ENCODE measurements around the gene ISX. TPM values are rescaled to one million over a fixed set of nuclear protein-coding genes. Genes with fewer than 3 reads are reported as not detected.
"Not testable (repeated sequence)": the region's sequence is repeated elsewhere in the genome, so short reads cannot be mapped to it uniquely, and the experiment has no call there.

Gene ISX
- total RNA-seq, 1 donor from 2014 or later, result not detected

DNA sequence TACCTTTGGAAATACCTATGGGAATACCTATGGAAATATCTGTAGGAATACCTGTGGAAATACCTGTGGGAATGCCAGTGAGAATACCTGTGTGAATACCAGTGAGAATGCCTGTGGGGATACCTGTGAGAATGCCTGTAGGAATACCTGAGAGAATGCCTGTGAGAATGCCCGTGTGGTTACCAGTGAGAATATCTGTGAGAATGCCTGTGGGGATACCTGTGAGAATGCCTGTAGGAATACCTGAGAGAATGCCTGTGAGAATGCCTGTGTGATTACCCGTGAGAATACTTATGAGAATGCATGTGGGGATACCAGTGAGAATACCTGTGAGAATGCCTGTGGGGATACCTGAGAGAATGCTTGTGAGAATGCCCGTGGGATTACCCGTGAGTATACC, 15.9 kb upstream of the ISX start:
- intact Hi-C loops (cut with micrococcal nuclease); DNase-seq; ATAC-seq: not testable (repeated sequence)

DNA sequence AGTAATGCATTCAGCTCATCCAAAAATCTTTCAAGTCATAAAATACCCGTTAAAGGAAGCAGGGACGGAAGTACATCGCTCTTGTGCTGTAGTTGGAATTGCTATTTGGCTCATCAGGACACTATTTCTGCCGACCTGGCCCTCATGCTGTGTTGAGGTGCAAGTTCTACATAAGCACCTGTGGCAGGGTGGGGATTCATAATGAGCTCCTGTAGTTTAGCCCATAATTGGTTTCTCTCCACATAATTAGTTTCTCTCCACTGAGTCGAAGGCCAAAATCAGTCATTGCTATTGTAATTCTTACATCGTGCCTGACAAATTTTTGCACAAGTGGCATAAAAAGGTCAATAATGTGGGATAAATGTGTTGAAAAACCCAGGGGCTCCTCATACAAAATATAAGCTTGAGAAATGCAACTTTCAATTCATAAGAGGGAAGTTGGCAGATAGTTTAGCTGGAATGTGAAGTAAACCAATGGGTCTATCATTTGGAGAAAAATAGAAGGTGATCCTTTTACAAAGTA, 14.9 kb upstream of the ISX start:
- intact Hi-C loops (cut with micrococcal nuclease), result no loop called here
- no peak for ATAC-seq
- no peak for DNase-seq

DNA sequence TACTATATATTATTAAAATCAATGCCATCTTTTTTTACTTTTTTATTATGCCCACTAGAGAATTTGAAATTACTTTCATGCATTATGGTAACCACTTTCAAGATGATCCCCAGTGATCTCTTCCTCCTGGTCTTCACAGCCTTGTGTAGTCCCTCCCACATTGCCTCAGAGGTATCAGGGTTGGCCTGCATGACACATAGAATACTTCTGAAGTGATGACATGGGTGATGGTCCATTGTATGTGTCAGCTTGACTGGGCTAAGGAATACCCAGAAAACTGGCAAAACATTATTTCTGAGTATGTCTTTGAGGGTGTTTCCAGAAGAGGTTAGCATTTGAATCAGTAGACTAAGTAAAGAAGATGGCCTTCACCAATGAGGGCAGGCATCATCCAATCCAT, 14.2 kb upstream of the ISX start:
- ATAC-seq (no peak), DNase-seq (no peak)
- intact Hi-C loops (cut with micrococcal nuclease), result no loop called here

DNA sequence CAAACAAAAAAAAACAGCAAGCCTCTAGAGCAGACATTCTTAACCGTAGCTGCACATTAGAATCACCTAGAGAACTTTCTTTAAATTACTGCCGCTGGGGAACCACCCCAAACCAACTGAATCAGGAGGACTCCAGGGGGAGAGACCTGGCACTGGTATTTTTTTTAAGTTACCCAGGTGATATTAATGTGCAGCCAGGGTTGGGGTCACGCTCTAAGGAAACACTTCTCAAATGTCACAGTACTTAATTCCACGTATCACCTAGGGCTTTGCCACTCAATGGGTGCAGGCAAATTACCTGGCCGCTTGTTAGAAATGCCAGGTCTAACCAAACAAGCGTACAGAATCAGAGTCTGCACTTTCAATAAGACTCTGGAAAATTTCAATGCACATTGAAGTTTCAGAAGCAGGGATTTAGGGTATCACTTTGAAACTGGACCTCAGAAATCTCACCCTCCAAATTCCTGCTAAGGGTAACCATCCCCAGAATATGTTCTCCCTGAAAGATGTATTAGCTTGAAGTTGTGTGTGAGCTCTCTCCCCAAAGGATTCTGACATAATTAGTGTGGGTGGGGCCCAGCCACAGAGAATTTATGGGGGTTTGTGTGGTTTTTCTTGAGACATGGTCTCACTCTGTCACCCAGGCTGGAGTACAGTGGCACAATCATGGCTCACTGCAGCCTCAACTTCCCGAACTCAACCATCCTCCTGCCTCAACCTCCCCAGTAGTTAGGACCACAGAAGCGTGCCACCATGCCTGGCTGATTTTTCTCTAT, 12.7 kb upstream of the ISX start:
- DNase-seq, result no peak
- no peak for ATAC-seq
- intact Hi-C loops (cut with micrococcal nuclease), result no loop called here

DNA sequence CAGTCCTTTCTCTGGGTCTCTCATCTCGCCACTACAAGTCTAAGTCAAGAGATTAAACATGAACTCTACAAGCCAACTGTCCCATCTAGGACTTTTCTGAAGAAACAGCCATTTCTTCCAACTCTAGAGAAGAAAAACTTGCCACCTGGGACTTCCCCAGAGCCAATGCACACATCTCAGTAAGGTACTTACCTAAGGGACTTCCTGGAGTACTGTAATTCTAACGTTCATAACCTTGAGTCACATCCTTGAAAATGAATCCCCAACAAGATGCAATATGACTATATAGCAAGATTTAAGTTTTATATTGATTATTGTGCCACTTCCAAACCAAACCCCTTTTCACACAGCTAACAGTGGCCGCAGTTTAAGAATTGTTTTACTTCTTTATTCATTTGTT, 11.9 kb upstream of the ISX start:
- DNase-seq (no peak), ATAC-seq (no peak)
- intact Hi-C loops (cut with micrococcal nuclease), result no loop called here

DNA sequence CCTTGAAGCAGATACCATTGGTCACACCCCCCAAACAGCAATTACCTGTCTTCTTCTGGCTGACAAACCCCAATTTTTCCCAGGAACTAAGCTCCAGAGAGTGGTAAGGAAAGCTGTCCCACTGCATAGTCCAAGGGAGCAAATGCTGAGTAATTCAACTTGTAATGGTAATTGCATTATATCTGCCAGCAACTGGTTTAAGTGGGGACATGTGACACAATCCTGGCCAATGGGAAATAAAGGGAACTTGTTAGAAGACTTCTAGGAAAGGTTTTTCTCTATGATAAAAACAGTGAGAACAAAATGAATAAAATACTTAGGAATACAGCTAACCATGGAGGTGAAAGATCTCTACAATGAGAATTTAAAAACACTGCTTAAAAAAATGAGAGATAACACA, 9.5 kb upstream of the ISX start:
- intact Hi-C loops (cut with micrococcal nuclease), result no loop called here
- no peak for DNase-seq
- no peak for ATAC-seq

DNA sequence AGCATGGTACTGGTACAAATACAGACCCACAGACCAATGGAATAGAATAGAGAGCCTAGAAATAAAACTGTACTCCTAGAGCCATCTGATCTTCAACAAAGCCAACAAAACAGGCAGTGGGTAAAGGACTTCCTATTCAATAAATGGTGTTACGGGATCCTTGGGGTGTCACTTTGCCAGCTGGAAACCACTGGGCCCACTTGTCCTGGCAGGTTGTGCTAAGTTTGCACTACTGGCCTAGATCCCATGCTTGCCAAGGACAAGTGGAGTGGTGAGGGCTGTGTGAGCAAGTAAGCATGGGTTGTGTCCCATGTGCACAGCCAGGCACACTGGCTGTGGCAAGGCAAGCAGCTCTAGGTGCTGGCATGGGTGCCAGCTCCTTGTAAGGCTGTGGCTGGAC, 8.8 kb upstream of the ISX start:
- ATAC-seq, result no peak
- intact Hi-C loops (cut with micrococcal nuclease), result no loop called here
- no peak for DNase-seq

DNA sequence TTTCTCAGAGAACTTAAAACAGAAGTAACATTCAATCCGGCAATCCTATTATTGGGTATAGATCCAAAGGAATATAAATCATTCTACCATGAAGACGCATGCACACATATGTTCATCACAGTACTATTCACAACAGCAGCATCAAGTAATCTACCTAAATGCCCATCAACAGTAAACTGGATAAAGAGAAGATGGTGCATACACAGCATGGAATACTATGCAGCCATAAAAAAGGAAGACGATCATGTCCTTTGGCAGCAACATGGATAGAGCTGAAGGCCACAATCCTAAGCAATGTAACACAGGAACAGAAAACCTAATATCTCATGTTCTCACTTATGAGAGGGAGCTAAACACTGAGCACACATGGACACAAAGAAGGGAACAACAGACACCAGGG, 6.3 kb upstream of the ISX start:
- intact Hi-C loops (cut with micrococcal nuclease), result no loop called here
- ATAC-seq (no peak), DNase-seq (no peak)

DNA sequence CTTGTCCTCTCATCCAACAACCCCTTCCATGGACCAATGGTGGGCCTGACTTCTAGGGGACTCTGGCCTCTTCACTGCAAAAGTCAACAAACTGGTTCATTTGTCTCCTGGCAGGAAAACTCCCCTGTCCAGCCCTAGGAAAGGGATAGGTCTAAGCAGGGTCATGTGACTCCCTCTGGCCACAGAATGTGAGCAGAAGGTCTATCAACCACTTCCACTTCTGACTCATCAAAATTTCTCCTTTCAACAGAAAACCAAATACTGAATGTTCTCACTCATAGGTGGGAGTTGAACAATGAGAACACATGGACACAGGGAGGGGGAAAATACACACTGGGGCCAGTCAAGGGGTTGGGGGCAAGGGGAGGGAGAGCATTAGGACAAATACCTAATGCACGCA, 1.3 kb upstream of the ISX start:
- ATAC-seq, result no peak
- intact Hi-C loops (cut with micrococcal nuclease), result no loop called here
- DNase-seq, result no peak

DNA sequence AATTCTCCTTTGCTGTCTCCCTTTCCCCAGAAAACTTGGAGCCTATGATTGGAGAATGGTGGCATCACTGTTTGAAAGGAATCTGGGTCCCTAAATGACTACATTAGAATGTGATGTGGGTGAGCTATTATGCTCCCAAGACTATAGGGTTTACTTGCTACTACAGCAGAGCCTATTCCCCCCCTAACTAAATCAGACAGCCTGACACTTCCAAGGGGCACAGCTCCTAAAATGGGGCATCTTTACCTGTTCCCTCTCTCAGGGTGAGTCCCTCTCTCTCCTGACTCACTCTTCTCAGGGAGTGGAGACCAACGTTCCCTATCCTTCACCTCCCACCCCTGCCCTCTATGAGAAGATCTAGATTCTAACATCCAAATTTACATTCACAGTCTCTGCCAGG, 775 bp upstream of the ISX start:
- intact Hi-C loops (cut with micrococcal nuclease), result no loop called here
- no peak for ATAC-seq
- DNase-seq, result no peak

DNA sequence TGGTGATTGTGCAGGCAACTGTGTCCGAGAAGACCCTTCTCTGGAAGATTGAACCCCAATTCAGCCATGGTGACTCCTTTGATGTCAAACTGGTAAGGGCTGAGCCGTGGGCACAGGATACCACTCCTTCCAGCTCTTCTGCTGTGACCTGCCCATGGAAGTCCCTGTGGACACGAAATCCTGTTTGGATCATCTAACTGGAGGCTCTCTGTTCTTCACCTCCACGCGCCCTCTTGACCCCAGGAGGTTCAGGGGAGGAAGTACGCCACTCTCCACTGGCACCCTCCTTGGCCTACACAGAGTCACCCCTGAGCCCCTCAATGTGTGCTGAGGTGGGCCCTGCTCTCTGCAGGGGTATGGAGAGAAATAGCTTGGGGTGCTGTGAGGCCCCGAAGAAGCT, 810 bp downstream of the ISX start:
- no peak for ATAC-seq
- intact Hi-C loops (cut with micrococcal nuclease), result no loop called here
- no peak for DNase-seq

DNA sequence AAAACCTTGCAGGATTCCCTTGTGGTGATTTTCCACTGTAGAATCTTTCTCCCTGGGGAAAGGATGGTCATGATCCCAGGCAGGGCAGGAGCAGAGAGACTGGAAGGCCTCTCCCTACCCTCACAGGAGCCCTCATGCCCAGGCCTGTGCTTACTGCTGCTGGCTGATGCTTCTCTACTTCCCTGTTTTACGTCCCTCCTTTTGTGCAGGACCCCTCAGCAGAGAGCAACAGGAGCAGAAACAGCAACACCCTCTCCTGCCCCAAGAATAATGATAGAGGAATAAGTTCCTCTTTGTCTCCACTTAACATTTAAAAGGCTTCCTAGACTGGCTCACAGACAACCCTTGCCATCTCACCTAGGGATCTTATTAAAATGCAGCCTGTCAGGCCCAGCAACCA, 3.6 kb downstream of the ISX start:
- ATAC-seq (no peak), DNase-seq (no peak)
- intact Hi-C loops (cut with micrococcal nuclease), result no loop called here

DNA sequence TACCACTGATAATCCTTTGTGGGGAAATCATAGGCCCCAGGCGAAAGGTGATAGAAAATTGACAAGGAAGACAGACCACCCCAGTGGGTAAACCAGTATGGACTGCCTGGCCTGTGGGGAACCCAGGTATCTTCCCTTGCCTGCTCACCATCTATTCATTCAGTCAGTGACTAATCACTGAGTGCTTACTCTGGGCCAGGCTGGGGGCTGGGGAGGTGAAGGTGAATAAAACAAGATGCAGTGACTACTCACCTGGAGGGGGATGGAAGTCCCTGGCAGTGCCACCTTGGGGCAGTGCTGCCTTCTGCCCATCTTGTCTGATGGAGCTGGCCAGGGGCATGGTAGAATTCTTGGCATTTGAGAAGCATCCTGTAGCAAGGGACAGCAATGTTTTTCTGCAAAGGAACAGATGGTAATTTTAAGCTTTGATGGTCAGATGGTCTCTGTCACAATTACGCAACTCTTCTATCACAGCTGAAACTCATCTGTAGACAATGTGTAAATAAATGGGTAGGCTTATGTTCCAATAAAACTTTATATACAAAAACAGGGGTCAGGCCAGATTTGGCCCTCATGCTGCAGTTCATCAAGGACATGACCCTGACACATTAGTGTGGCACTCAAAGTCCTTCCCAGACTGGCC, 4.6 kb downstream of the ISX start:
- intact Hi-C loops (cut with micrococcal nuclease), result no loop called here
- ATAC-seq, result no peak
- no peak for DNase-seq

DNA sequence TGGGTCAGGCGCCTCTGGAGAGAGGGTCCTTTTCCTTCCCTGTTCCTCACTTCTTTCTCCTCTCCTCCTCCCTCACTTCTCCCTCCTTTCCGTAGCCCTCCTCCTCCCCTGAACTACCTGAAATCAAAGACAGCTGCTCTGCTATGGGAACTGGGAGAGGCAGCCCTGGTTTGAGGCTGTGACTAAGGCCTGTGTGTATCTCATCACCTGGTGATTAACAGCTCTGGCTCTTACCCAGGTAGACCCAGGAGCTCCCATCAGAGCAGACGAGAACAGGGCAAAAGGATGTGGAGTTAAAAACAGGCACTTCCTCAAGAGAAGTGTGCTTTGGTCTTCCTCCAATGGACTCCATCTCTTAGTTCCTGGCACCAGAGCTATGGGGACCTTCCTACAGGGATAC, 5.8 kb downstream of the ISX start:
- ATAC-seq (no peak), DNase-seq (no peak)
- intact Hi-C loops (cut with micrococcal nuclease), result no loop called here

DNA sequence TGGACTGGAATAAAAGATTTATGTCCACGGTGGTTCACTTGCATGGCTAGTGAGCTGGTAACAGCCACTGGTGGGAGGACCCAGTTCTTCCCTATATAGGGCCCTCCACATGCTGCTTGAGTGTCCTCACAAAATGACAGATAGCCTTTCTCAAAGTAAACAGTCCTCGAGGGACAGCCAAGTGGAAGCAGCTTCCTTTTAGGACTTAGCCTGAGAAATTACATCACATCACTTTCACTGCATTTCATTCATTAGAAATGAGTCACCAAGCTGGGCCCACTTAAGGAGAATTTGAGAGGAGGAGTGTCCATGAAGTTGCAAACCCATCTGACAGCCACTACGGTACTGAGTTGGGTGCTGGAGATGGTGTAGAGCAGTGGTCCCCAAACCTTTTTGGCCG, 7.0 kb downstream of the ISX start:
- ATAC-seq (no peak), DNase-seq (no peak)
- intact Hi-C loops (cut with micrococcal nuclease), result no loop called here

DNA sequence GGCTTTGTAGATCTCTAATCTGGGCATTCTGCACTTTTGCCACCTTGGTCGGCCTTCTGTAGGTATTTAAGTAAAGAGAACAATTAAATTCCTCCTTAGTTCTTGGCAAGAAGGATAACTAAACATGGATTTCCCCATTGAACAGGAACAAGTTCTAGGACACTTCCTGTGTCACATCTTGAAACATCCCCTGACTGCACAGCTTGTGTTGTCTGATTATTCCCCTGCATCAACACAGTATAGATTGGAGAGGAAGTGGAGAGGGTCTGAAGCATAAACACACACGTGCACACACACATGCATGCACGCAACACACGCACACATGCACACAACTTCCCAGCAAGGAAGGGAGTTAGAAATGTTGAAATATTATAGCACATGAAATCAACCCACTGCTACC, 8.6 kb downstream of the ISX start:
- ATAC-seq, result no peak
- DNase-seq, result no peak
- intact Hi-C loops (cut with micrococcal nuclease), result no loop called here

DNA sequence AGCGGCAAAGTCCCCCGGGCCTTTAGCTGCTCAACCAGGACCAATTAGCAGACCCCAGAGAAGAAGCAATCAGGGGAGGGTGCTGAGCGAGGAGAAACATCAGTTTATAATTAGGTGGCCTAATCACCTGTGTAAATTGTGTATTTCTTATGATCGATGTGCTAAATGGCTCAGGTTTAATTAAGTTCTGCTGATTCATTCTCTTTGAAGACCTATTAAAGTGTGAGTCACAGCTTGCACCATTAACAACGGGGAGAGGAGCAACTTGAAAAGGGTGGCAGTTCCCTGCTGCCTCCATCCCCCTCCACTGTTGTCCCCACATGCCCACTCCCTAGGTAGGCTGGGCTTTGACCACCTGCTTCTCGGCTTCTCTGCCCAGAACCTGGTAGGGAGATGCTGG, 10.7 kb downstream of the ISX start:
- ATAC-seq (no peak), DNase-seq (no peak)
- intact Hi-C loops (cut with micrococcal nuclease), result no loop called here

DNA sequence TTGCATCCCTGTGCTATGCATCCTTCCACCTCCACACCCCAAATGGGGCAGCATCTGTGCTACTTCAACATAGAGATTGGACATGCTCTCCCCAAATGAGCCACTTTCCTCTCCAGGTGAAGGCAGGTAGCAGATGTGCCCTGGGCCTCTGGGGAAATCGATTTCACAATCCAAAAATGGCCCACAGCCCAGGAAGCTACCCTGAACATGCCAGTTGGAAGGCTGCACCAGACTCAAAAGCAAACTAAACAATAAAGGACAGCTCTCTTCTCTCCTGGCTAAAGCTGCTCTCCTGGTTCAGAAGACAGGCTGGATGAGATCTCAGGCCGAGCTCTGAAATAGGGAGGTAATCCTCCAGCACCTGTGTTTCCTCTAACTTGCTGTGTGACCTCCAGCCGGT, 19.7 kb downstream of the ISX start:
- intact Hi-C loops (cut with micrococcal nuclease), result no loop called here
- ATAC-seq, result no peak
- no peak for DNase-seq

DNA sequence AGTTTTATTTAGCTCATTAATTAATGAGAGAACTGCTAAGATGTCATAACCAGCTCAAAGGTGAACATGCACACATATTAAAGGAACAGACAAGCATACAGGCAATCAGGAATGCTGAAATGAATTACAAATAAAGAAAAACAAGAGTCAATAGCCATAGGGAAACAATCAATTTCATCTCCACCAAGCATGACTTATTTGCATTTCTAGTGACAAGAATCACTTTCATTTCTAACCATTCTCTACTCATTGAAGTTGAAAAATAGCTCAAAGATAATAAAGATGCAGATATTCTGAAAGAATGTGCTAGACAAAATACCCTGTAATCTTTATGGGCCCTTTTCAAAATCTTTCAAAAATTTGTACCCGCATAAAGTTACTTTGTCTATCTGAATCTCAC, 23.2 kb downstream of the ISX start:
- DNase-seq (no peak), ATAC-seq (no peak)
- intact Hi-C loops (cut with micrococcal nuclease), result no loop called here

DNA sequence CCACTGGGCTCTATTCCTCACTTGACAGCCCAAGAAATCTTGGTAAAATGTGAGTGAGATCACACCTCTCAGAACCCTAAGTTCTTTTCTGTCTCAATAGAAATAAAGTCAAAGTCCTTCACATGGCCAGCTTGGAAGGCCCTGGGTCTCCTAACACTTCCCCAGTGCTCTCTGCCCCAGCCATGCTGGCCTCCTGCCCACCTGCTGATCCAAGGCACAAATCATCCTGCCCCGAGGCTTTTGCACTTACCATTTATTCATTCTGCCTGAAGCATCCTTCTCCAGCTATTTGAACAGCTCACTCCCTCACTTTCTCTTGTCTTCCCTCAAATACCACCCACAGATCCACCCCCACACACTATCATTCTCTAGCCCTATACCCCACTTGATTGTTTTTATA, 26.4 kb downstream of the ISX start:
- intact Hi-C loops (cut with micrococcal nuclease), result no loop called here
- no peak for ATAC-seq

DNA sequence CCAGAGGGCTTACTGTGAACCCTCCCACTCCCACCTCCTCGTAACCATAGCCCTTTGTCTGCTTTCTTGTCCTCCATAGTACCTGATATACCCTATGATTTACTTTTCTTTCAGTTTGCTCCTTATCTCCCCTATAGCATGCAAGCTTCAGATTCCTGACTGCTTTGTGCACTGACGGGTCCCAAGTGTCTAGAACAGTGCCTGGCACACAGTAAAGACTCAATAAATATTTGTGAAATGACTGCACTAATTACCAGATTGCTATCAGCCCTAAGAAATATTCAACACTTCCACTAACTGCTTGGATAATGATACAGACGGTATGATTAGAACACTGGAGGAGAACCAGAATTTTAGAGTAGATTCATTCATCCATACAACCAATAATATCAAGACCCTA, 33.0 kb downstream of the ISX start:
- ATAC-seq (no peak), DNase-seq (no peak)
- intact Hi-C loops (cut with micrococcal nuclease), result no loop called here

More for the DNA sequence above, 26.4 kb downstream of the ISX start:
- no peak for DNase-seq
